ENCODE measurements around the gene NCKAP5. TPM values are rescaled to one million over a fixed set of nuclear protein-coding genes. Genes with fewer than 3 reads are reported as not detected.

NCKAP5 gene
- total RNA-seq, 1 donor from 2014 or later = not detected

DNA sequence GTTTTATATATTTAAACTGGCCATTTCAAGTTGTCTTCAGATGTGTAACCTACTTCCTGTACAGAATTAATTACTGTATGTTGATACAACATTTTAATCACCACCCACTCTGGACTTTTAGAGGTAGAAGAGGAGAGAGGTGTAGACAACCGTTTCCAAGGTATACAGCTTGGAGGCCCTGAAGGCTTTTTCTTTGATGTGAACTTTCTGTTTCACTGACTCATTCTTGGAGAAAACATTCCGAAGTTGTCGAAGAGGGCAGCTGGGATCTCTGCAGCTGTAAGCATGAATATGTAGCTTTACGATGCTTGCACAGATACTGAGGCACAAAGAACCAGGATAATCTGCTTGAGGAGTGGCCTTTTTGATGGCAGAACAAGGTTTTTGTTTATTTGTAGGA, 137.0 kb downstream of the NCKAP5 start:
- intact Hi-C loops (cut with micrococcal nuclease) = no loop called here

GRCh38 chr2:133426791-133427190, 141.5 kb downstream of the NCKAP5 start:
- intact Hi-C loops (cut with micrococcal nuclease) = no loop called here

GRCh38 chr2:133425612-133426011, 142.7 kb downstream of the NCKAP5 start:
- intact Hi-C loops (cut with micrococcal nuclease) = no loop called here

- intact Hi-C loops (cut with micrococcal nuclease) = no loop called here
These were observed 143.4 kb downstream of the NCKAP5 start for GRCh38 chr2:133424876-133425275.

DNA sequence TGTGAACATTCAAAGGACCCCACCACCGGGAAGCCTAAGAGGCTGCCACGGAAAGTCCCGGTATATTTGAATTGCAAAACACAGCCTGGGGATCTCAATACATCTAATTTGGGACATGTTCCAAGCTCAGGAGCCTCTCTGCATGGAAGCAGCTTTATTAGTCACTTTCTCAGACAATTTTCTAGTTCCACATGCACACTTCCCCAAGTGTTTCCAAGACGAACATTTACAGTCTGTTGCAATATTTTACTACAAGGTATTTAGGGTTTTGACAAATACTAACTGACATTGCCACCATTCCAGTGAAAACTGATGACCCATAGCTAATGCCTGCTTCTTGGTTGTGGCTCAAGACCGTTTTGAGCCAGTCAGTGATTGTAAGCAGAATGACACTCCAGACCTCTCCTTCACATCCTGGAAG, 145.3 kb downstream of the NCKAP5 start:
- intact Hi-C loops (cut with micrococcal nuclease) = no loop called here

DNA sequence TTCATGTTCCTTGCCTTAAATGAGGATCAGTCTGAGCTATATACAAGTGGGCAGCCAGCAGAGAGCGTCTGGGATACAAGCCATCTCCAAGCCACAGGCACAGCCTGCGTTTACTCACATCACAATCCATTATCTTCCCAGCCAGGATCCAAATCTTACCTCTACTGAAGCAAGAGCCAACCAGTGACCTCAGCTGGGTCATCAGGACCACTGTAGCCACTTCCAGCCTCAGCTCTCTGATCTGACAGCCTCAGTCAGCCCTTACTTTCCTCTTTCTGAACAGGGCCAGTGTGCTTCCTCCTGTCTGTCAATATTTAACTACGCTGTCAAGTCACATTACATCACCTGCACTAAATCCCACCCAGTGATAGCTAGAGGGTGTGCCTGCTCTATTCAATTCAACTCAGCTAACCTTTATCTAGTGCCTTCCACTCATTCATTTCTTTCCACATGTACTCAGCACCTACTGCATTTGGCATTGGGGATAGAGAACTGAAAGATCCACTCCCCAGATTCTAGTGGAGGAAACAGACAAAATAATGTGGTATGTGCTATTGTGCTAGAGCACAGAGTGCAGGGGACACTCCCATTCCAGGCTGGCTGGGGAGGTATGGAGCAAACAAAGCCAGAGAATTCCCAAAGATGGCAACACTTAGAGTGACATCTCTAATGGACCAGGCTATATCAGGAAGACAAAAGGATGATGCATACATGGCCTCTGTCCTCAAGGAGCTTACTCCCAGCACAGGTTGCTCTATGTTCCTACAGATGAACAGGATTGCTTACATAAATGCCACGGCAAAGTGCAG, 146.5 kb downstream of the NCKAP5 start:
- intact Hi-C loops (cut with micrococcal nuclease) = no loop called here

GRCh38 chr2:133420788-133421187, 147.5 kb downstream of the NCKAP5 start:
- intact Hi-C loops (cut with micrococcal nuclease) = no loop called here

- intact Hi-C loops (cut with micrococcal nuclease) = no loop called here
These were observed 149.6 kb downstream of the NCKAP5 start for GRCh38 chr2:133418671-133419070.

DNA sequence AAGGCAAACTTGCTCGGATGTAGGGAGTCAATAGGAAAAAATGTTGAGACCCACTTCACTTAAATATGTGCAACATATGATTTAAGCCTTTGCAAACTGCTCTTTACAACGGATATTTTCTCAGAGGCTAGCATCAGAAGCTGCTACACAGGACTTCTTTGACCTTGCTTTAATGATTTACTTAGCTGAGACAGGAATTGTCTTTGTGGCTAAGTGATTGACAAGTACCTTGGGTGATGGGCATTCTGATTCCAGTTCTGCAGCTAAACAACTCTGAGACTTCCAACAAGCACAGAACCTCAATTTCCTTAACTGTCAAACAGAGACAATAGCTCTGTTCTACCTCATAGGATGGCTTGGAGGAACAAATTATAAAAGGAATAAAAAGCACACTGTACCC, 150.2 kb downstream of the NCKAP5 start:
- intact Hi-C loops (cut with micrococcal nuclease) = no loop called here

GRCh38 chr2:133417415-133417814, 150.8 kb downstream of the NCKAP5 start:
- intact Hi-C loops (cut with micrococcal nuclease) = no loop called here

- intact Hi-C loops (cut with micrococcal nuclease) = no loop called here
These were observed 151.5 kb downstream of the NCKAP5 start for GRCh38 chr2:133416736-133417135.

DNA sequence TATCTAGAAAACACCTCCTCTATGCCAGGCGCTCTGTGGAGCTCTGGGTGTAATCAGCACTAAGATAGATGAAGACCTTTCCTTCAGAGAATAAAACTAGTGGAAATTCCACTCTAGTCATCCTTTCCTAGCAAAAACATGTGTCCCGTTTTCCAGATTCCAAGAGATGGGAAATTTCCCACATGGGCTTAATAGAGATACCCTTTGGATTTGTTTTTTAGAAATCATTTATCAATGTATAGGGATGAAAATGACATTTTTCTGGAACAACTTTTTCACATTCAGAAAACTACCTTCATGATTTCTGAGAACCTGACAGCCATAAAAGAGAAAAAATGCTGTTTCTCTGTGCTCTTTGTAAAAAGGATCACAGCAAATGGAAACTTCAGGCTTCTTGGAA, 152.1 kb downstream of the NCKAP5 start:
- intact Hi-C loops (cut with micrococcal nuclease) = no loop called here

DNA sequence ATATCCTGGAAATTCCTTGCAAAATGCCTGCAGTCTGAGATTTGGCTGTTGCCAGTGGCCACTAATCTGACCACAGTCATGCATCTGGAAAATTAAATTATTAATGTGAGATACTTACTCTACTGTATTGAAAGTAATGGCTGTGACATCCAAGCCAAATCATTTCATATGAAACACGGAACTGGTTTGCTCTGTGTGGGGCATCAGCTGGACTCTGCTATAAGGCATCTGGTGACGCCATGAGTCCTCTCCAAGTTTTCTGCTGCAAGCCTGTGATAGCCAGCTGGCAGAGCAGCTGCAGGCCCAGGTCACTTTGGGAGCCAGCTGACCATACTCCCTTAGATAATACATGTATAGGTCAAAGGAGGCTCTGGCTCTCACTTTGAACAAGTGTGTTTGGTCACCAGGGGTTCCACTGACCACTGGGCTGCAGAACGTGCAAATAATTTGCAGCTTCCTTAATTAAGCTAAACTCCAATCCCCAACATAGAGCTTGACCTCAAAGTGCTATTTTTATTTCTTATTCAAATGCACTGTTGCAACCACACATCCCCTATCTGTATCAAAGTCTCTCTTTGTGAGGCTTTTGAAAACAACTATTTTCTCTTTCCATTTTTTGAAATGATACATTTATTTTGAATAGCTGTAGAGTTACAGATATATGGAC, 152.9 kb downstream of the NCKAP5 start:
- intact Hi-C loops (cut with micrococcal nuclease) = no loop called here

GRCh38 chr2:133414486-133415209, 153.6 kb downstream of the NCKAP5 start:
- intact Hi-C loops (cut with micrococcal nuclease) = no loop called here

- intact Hi-C loops (cut with micrococcal nuclease) = no loop called here
These were observed 154.4 kb downstream of the NCKAP5 start for GRCh38 chr2:133413863-133414262.

GRCh38 chr2:133412694-133413093, 155.6 kb downstream of the NCKAP5 start:
- intact Hi-C loops (cut with micrococcal nuclease) = no loop called here

DNA sequence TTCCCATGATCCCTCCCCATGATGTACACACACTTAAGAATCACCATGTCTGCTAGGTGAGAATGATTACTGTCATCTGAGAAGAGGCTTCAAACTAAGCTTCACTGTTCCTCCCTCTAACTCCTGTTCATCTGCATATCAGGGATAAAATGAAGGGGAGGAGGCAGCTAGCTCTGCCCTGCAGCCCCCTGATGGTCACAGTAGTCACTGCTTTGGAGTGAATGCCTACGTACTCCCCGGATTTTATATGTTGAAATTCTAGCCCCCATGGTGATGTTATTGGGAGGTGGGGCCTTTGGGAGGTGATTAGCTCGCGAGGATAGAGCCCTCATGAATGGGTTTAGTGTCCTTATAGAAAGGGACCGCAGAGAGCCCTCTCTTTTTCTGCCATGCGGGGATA, 156.4 kb downstream of the NCKAP5 start:
- intact Hi-C loops (cut with micrococcal nuclease) = no loop called here

- intact Hi-C loops (cut with micrococcal nuclease) = no loop called here
These were observed 157.2 kb downstream of the NCKAP5 start for GRCh38 chr2:133411101-133411500.

DNA sequence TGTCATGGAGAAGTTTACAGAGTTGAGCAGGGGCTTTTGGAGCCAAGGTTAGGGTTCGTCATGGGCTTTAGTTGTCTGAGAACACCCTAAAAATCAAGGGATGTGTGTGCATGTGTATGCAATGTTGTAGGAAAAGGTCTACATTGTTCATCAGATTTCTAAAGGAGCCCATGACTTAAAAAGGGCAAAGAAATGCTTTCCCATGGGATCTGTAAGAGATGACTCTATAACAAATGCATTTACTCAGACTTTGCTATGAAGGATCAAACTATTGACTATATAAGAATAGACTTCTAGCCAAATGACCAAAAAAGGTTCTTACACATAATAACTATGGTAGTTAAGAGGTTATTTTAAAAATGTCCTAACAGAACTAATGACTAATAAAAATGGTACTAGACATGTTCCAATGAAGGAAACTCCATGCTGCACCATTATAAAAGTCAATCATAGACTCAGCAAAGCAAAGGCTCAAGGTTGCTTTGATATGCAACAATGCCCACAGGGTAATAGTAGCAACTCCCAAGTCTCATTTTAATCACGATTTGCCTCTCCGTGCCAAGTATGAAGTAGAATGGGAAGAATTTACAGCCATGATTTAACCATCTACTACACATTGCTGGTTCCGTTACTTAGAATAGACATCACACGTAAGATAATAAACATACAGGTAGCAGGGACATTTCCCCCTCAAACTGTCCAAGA, 158.5 kb downstream of the NCKAP5 start:
- intact Hi-C loops (cut with micrococcal nuclease) = no loop called here

DNA sequence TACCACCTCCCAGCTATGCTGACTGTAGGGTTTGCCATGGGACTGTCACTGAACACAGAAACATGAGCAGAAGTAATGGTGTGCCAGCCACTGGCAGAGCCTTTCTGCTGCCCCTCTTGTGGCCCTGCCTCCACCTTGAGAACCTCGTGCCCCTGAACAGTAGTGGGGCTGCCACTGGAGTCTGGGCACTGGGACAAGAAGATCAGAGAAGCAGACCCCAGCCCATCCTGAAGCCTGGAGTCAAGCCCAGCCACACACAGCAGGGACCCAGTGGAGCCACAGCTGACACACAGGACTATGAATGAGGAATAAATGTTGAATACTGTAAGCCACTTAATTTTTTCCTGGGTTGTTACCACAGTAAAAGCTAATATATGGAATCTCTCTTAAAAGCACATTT, 159.6 kb downstream of the NCKAP5 start:
- intact Hi-C loops (cut with micrococcal nuclease) = no loop called here

- intact Hi-C loops (cut with micrococcal nuclease) = no loop called here
These were observed 160.9 kb downstream of the NCKAP5 start for GRCh38 chr2:133407341-133407740.

DNA sequence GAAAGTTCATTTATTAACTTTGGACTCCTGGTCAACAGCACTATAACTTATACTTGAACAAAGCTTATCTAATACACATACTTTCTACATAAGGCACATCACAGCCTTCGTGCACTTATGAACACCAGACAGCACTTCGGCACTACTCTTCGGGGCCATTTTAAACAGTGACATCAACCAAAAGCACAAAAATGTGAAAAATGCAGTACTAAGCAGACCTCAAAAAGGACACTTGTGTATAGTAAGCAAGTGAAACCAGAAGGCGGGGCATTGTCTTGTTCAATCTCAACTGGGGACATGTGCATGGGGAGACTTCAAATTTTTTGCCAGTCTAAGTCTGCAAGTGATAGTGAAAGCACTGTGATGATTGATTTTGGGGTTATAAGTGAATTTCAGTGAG, 163.0 kb downstream of the NCKAP5 start:
- intact Hi-C loops (cut with micrococcal nuclease) = no loop called here

All from T-helper 1 cell treated with Interleukin-12 subunit alpha and Interleukin-12 subunit beta and Interleukin-4 antibody, amounts not matched to agents 30 ng/mL and 1 ng/mL, for 36 hours (primary cell).